AG09309 (cell line): ENCODE data around the gene LRCH3.

ENCODE experiments used
- DNase-seq: peaks from one replicate; pipeline ENCODE4 v3.0.0-alpha.2; 2010; ENCODE audit warnings: low read depth
- H3K4me3 ChIP-seq: 2 replicates; pipeline ENCODE4 v1.5.1; 2011; ENCODE audit warnings: mild to moderate bottlenecking, low read depth, low read length, moderate library complexity; ENCODE audit not compliant: control insufficient read depth
- TF ChIP-seq, protein P1 (sequence below): IDR thresholded peaks from 2 replicates; pipeline ENCODE4 v1.5.1; 2011; ENCODE audit warnings: mild to moderate bottlenecking, low read depth, low read length, inconsistent platforms; ENCODE audit not compliant: insufficient read depth, control insufficient read depth; ENCODE audit errors: missing control alignments

Gene LRCH3

GRCh38 chr3:197809356-197810020, 18.4 kb downstream of the LRCH3 start:
- TF ChIP-seq, protein P1, sequence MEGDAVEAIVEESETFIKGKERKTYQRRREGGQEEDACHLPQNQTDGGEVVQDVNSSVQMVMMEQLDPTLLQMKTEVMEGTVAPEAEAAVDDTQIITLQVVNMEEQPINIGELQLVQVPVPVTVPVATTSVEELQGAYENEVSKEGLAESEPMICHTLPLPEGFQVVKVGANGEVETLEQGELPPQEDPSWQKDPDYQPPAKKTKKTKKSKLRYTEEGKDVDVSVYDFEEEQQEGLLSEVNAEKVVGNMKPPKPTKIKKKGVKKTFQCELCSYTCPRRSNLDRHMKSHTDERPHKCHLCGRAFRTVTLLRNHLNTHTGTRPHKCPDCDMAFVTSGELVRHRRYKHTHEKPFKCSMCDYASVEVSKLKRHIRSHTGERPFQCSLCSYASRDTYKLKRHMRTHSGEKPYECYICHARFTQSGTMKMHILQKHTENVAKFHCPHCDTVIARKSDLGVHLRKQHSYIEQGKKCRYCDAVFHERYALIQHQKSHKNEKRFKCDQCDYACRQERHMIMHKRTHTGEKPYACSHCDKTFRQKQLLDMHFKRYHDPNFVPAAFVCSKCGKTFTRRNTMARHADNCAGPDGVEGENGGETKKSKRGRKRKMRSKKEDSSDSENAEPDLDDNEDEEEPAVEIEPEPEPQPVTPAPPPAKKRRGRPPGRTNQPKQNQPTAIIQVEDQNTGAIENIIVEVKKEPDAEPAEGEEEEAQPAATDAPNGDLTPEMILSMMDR, result no peak

DNA sequence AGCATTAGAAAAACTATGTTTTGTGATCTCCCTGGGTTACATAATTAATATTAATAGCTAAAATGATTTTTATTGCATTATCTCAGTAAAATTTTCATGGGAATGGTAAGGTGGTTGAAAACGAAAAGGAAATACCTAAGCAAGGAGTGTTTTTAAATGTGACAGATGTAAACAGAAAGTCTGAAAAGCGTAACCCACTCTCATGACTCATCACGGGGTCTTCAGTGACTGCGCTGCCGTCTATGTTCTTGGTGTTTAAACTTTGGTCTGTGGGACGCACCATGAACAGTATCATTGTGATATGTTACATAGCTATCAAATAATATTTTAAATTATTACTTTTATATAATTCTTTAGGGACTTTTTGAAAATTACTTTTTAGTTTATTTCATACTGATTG, 19.8 kb downstream of the LRCH3 start:
- no peak for DNase-seq
- H3K4me3 ChIP-seq, result no peak overlapping the region
- TF ChIP-seq, protein P1, result no peak

More at GRCh38 chr3:197809356-197810020, 18.4 kb downstream of the LRCH3 start:
- DNase-seq, result peak; percentile 71
- no peak overlapping the region for H3K4me3 ChIP-seq

GRCh38 chr3:197811343-197811742, 20.3 kb downstream of the LRCH3 start:
- DNase-seq, result peak; percentile 77
- no peak overlapping the region for H3K4me3 ChIP-seq
- TF ChIP-seq, protein P1, result no peak

- H3K4me3 ChIP-seq, result no peak overlapping the region
- TF ChIP-seq, protein P1, result no peak
- DNase-seq, result no peak
Observed at GRCh38 chr3:197814372-197814771, 23.3 kb downstream of the LRCH3 start.

DNA sequence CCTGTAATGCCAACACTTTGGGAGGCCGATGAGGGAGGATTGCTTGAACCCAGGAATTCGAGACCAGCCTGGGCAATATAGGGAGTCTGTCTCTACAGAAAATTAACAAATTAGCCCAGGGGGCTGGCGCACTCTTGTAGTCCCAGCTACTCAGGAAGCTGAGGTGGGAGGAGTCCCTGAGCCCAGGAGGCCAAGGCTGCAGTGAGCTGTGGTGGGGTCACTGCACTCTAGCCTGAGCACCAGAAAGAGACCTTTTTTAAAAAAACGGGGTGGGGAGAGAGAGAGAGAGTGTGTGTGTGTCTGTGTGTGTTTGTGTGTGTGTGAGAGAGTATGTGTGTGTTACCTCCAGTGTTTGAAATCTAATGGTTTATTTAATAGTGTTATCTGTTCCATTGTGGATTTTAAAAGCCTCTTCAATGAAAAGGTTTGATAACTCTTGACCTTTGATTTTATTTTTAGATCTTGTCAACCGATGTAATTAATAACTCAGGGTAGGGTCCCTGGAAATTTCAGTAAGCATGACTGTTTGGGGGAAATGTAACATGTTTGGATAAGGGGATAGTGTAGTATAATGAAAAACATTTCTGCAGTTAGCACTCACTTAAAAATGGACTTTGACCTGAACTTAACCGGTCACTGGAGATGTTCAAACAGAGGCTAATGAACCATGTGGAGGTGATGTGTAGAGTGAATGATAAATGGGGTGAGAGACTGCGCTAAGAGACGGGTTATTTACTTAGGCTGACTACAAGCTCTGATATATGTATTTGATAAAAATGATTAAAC, 29.7 kb downstream of the LRCH3 start:
- DNase-seq, result no peak
- TF ChIP-seq, protein P1, result no peak
- H3K4me3 ChIP-seq, result no peak overlapping the region

GRCh38 chr3:197829397-197830045, 38.5 kb downstream of the LRCH3 start:
- no peak for DNase-seq
- no peak overlapping the region for H3K4me3 ChIP-seq
- TF ChIP-seq, protein P1, result no peak
